SK-N-SH treated with all-trans-retinoic acid at 6 μM for 48 hours (cell line): ENCODE results near the gene CCDC182.

Experiments
- ATAC-seq: fragments of 200-7000 bp; cut with Tn5 transposase; 3 replicates; pipeline ENCODE4 v1.9.1; 2020; ENCODE audit warnings: mild to moderate bottlenecking, moderate library complexity
- ARNTL ChIP-seq: fragments of 450-650 bp; formaldehyde crosslinking; IDR thresholded peaks from 2 replicates; pipeline ENCODE4 v1.5.0; 2020; ENCODE audit warnings: low read depth, mild to moderate bottlenecking, moderate library complexity, borderline replicate concordance
- BACH2 ChIP-seq: fragments of 250-450 bp; sonication (Bioruptor Pico); IDR thresholded peaks from 2 replicates; pipeline ENCODE4 v1.9.0; 2021; ENCODE audit warnings: mild to moderate bottlenecking, borderline replicate concordance
- CREB5 ChIP-seq: fragments of 250-450 bp; sonication (Bioruptor Pico); IDR thresholded peaks from 2 replicates; pipeline ENCODE4 v1.5.1; 2020; ENCODE audit warnings: low read depth, mild to moderate bottlenecking, moderate library complexity
- CSDC2 ChIP-seq: fragments of 250-450 bp; sonication (Bioruptor Pico); IDR thresholded peaks from 2 replicates; pipeline ENCODE4 v1.5.0; 2020; ENCODE audit warnings: mild to moderate bottlenecking, moderate library complexity
- CSRNP3 ChIP-seq: fragments of 250-450 bp; sonication (Bioruptor Pico); IDR thresholded peaks from 2 replicates; pipeline ENCODE4 v1.5.1; 2021; ENCODE audit warnings: mild to moderate bottlenecking, moderate library complexity
- GLIS3 ChIP-seq: fragments of 250-450 bp; sonication (Bioruptor Pico); IDR thresholded peaks from 2 replicates; pipeline ENCODE4 v1.5.0; 2020; ENCODE audit warnings: mild to moderate bottlenecking, moderate library complexity
- ISL1 ChIP-seq: fragments of 250-450 bp; sonication (Bioruptor Pico); IDR thresholded peaks from 2 replicates; pipeline ENCODE4 v2.1.2; 2022; ENCODE audit warnings: mild to moderate bottlenecking, moderate library complexity
- POU6F1 ChIP-seq: fragments of 250-450 bp; sonication (Bioruptor Pico); IDR thresholded peaks from 2 replicates; pipeline ENCODE4 v1.8.0; 2021; ENCODE audit warnings: low read depth, mild to moderate bottlenecking, moderate library complexity, borderline replicate concordance
- PPARA ChIP-seq: fragments of 250-450 bp; sonication (Bioruptor Pico); IDR thresholded peaks from 2 replicates; pipeline ENCODE4 v1.5.0; 2020; ENCODE audit warnings: mild to moderate bottlenecking, borderline replicate concordance
- RARB ChIP-seq: fragments of 250-450 bp; sonication (Bioruptor Pico); IDR thresholded peaks from 2 replicates; pipeline ENCODE4 v1.8.0; 2021; ENCODE audit warnings: mild to moderate bottlenecking, moderate library complexity
- SNAI2 ChIP-seq: fragments of 250-450 bp; sonication (Bioruptor Pico); IDR thresholded peaks from 2 replicates; pipeline ENCODE4 v1.5.0; 2020; ENCODE audit warnings: mild to moderate bottlenecking, moderate library complexity
- TOX ChIP-seq: fragments of 250-450 bp; sonication (Bioruptor Pico); IDR thresholded peaks from 2 replicates; pipeline ENCODE4 v1.8.0; 2021; ENCODE audit warnings: mild to moderate bottlenecking, moderate library complexity, borderline replicate concordance
- TSHZ2 ChIP-seq: fragments of 250-450 bp; sonication (Bioruptor Pico); IDR thresholded peaks from 2 replicates; pipeline ENCODE4 v1.5.0; 2020; ENCODE audit warnings: mild to moderate bottlenecking, moderate library complexity
- ZC3H10 ChIP-seq: fragments of 250-450 bp; sonication (Bioruptor Pico); IDR thresholded peaks from 2 replicates; pipeline ENCODE4 v1.5.1; 2021; ENCODE audit warnings: mild to moderate bottlenecking, moderate library complexity
- ZFP3 ChIP-seq: fragments of 250-450 bp; sonication (Bioruptor Pico); IDR thresholded peaks from 2 replicates; pipeline ENCODE4 v1.5.0; 2020; ENCODE audit warnings: mild to moderate bottlenecking, moderate library complexity
- ZFP30 ChIP-seq: fragments of 450-650 bp; formaldehyde crosslinking; IDR thresholded peaks from 2 replicates; pipeline ENCODE4 v1.5.0; 2022; ENCODE audit warnings: mild to moderate bottlenecking, moderate library complexity
- ZNF565 ChIP-seq: fragments of 450-650 bp; formaldehyde crosslinking; conservative IDR thresholded peaks from 2 replicates; pipeline ENCODE4 v1.5.0; 2020; ENCODE audit warnings: low read depth, mild to moderate bottlenecking, moderate library complexity
- ZNF70 ChIP-seq: fragments of 450-650 bp; formaldehyde crosslinking; IDR thresholded peaks from 2 replicates; pipeline ENCODE4 v1.5.0; 2020; ENCODE audit warnings: mild to moderate bottlenecking, moderate library complexity
- ZNF8 ChIP-seq: fragments of 450-650 bp; formaldehyde crosslinking; IDR thresholded peaks from 2 replicates; pipeline ENCODE4 v1.5.0; 2020; ENCODE audit warnings: mild to moderate bottlenecking, moderate library complexity

The CCDC182 gene

GRCh38 chr17:57750895-57751294 is 5.8 kb upstream of the CCDC182 start:
- no peak for ATAC-seq
- TF ChIP-seq RARB = no peak
- TF ChIP-seq PPARA = no peak
- no peak for TF ChIP-seq TOX (CRISPR knock-in tag)
- no peak for TF ChIP-seq CSRNP3 (CRISPR knock-in tag)
- TF ChIP-seq ARNTL (CRISPR knock-in tag) = no peak
- TF ChIP-seq SNAI2 (CRISPR knock-in tag) = no peak
- TF ChIP-seq BACH2 (CRISPR knock-in tag) = no peak
- no peak for TF ChIP-seq CREB5
- TF ChIP-seq ZC3H10 (CRISPR knock-in tag) = no peak
- no peak for TF ChIP-seq ZNF8
- TF ChIP-seq, all 23 proteins: peak for 0

GRCh38 chr17:57750109-57750871 is 5.2 kb upstream of the CCDC182 start:
- no peak for ATAC-seq
- TF ChIP-seq ZFP3 (CRISPR knock-in tag) = no peak
- no peak for TF ChIP-seq SNAI2 (CRISPR knock-in tag)
- TF ChIP-seq POU6F1 (CRISPR knock-in tag) = no peak
- no peak for TF ChIP-seq BACH2 (CRISPR knock-in tag)
- no peak for TF ChIP-seq RARB
- TF ChIP-seq GLIS3 (CRISPR knock-in tag) = no peak
- no peak for TF ChIP-seq ZC3H10 (CRISPR knock-in tag)
- no peak for TF ChIP-seq ZNF70 (CRISPR knock-in tag)
- TF ChIP-seq, all 23 proteins: peak for 0

- no peak for ATAC-seq
These were observed 4.6 kb upstream of the CCDC182 start for GRCh38 chr17:57749701-57750100.

More at GRCh38 chr17:57749701-57750100, 4.6 kb upstream of the CCDC182 start:
- TF ChIP-seq ARNTL (CRISPR knock-in tag) (no peak), POU6F1 (CRISPR knock-in tag) (no peak), CREB5 (no peak), ZFP3 (CRISPR knock-in tag) (no peak), CSRNP3 (CRISPR knock-in tag) (no peak), ZFP30 (CRISPR knock-in tag) (no peak), SNAI2 (CRISPR knock-in tag) (no peak), GLIS3 (CRISPR knock-in tag) (no peak), PPARA (no peak), ZNF565 (no peak), ISL1 (CRISPR knock-in tag) (no peak), BACH2 (CRISPR knock-in tag) (no peak), TOX (CRISPR knock-in tag) (no peak), ZNF8 (no peak), CSDC2 (no peak), TSHZ2 (CRISPR knock-in tag) (no peak)
